GM21825 (cell line): ENCODE results near the gene ERLEC1.
"Not testable (repeated sequence)": the region's sequence is repeated elsewhere in the genome, so short reads cannot be mapped to it uniquely, and the experiment has no call there.

Source experiments
- ATAC-seq: cut with Tn5 transposase; IDR thresholded peaks from one replicate; pipeline ENCODE4 v1.9.1; 2021; ENCODE audit warnings: mild to moderate bottlenecking, moderate library complexity; ENCODE audit not compliant: unreplicated experiment

The ERLEC1 gene

DNA sequence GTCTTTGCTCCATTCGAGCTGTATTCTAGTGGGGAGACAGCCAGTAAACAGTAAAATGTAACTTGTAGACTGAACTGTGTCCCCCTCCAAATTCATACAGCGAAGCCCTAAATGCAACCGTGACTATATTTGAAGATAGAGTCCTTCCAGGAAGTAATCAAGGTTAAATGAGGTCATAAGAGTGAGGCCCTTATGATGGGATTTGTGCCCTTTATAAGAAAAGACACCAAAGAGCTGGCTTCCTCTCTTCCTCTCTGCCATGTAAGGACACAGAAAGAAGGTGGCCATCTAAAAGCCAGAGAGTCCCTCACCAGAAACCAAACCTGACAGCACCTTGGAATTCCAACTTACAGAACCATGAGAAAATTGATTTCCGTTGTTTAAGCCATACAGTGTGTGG lies 41.5 kb downstream of the ERLEC1 start:
- ATAC-seq = no peak

DNA sequence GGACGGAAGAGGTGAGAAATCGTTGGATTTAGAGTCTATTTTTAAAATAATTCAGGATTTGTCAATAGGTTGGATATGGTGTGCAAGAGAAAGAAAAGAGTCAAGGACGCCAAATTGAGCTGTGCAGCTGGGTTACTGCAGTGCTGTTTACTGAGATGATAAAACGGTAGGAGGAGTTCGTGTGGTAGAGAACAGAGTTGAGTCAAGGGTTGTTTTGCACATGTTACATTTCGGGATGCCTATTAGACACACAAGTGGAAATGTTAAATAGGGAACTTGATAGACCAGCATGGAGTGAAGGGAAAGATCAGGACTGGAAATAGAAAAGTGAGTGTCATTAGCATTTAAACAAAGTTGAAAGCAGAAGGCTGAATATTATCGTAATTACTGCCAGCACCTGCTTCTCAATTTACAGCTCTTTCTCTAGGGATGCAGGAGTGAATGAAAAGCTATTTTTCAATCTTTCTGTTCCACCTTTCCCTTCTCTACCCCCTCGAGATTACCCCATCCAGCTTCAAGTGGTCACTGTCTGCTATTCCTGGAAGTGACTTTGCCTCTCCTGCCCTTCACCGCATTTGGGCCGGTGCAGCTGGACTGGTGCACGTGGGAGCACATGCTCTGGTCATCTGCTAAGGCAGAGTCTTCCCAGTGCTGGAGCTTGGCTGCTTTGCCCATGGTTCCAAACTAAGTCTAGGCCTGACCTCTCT lies 42.6 kb downstream of the ERLEC1 start:
- ATAC-seq = no peak

GRCh38 chr2:53829980-53830290 lies 43.1 kb downstream of the ERLEC1 start:
- ATAC-seq = not testable (repeated sequence)

GRCh38 chr2:53840580-53840979 lies 53.7 kb downstream of the ERLEC1 start:
- no peak for ATAC-seq

DNA sequence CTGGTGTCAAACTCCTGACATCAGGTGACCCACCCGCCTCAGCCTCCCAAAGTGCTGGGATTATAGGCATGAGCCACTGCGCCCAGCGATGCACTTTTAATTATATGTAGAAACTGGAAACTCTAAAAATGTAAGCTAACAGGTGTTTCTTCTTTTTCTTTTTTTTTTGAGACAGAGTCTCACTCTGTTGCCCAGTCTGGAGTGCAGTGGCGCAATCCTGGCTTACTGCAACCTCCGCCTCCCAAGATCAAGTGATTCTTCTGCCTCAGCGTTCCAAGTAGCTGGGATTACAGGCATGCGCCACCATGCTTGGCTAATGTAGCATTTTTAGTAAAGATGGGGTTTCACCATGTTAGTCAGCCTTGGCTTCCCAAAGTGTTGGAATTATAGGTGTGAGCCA lies 54.8 kb downstream of the ERLEC1 start:
- ATAC-seq = not testable (repeated sequence)

GRCh38 chr2:53842891-53843290 lies 56.0 kb downstream of the ERLEC1 start:
- no peak for ATAC-seq

GRCh38 chr2:53843595-53843994 lies 56.8 kb downstream of the ERLEC1 start:
- no peak for ATAC-seq

GRCh38 chr2:53848062-53848461 lies 61.2 kb downstream of the ERLEC1 start:
- ATAC-seq = no peak

DNA sequence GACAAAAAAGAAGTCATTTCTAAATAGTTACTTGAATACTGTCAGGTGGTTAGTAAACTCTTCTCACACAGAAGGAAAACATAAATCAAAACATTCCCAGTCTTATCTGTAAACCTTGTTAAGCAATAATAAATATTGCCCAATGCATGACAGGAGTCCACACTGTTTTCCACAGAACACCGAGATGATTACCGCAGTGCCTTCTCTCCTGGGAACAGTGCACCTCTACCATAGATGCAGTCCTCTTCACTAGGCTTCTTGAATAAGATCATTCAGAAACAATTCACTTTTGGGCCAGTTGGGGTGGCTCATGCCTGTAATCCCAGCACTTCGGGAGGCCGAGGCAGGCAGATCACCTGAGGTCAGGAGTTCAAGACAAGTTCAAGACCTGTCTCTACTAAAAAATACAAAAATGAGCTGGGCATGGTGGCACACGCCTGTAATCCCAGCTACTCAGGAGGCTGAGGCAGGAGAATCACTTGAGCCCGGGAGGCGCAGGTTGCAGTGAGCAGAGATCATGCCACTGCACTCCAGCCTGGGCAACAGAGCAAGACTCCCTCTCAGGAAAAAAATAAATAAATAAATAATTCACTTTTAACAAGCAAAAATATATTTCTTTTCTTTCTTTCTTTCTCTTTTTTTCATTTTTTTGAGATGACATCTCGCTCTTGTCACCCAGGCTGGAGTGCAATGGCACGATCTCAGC lies 64.4 kb downstream of the ERLEC1 start:
- ATAC-seq = not testable (repeated sequence)

- ATAC-seq = no peak
Observed at GRCh38 chr2:53852532-53852931, 65.7 kb downstream of the ERLEC1 start.

DNA sequence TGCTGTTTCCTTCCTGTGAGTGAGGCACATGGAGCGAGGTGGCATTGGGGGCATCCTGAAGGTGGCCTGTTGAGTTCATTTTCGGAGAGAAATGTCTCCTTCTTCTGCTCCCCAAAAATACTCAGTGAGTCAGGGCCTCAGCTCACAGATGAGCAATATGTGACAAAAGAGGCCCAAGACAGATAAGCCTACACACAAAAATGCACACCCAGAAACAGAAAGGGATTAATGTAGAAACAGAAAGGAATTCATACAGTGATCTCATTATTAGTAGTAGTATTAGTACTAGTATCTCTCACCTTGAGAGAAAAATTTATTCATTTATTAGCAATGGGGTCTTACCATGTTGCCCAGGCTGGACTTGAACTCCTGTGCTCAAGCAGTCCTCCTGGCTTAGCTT lies 67.8 kb downstream of the ERLEC1 start:
- no peak for ATAC-seq

DNA sequence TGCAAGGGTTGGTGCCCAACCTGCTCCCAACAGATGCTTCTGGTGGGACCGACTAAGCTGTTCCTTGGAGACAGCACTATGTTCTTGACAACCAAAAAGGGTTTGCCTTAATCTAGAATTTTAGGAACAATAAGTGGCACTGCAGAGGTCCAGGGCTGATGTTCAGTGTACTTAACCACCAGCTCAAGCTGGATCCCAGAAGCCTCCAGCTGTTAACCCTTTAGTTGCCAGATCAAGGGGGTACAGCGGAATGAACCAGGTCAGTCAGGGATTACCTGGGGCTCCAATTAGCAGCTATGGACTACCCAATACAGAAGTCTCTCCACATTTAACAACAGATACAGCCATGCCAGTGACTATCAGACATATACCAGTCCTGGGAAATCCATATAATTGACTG lies 69.4 kb downstream of the ERLEC1 start:
- ATAC-seq = no peak

DNA sequence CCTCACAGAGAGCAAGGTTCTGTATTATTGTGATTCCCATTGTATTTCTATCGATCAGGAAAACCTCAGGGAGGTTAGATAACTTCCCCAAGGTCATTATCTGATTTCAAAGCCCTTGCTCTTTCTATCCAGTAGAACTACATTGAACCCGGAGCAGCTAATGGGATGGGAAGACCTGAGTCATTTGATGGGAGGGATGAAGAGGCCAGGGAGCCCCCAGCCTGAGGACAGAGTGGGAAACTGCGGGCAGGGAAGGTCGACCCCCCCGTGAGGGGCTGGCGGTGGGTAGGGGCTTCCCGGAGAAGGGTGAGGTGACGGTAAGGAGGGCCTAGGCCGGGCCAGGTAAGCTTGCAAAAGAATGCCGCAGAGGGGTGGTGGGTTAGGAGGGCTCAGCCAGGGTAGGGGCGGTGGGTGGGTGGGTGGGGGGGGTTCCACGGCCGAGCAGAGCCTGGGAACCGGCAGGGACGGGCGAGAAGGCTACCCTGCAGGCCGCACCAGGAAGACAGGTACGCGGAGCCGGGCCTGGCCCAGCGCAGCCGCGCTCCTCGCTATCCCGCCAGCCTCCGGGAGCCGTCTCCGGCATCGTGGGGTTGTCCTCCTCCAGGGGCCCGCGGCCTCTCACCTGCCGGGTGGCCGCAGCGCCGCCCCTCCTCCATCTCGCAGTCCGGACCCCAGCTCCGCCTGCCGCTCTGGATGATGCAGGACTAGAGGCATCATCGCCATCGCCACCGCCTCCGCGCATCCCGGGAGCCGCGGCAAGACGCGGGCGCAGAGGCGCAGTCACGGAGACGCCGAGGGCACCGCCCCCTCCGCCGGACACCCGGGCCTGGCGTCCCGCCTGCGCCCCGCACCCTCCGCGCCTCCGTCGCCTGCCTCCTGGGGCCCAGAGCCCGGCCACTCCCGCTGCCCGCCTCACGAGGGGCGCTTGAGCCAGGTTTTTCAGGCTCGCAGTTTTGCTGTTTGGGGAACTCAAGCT lies 72.7 kb downstream of the ERLEC1 start, which contains the start of gene GPR75:
Gene GPR75, minus strand, starts transcription at position 762 of the 976 bp plus-strand sequence. CDS start 5,211 bp downstream, outside the sequence.
- no peak for ATAC-seq

GRCh38 chr2:53861824-53862223 lies 75.0 kb downstream of the ERLEC1 start:
- no peak for ATAC-seq

- no peak for ATAC-seq
Observed at GRCh38 chr2:53863538-53864227, 76.8 kb downstream of the ERLEC1 start.

DNA sequence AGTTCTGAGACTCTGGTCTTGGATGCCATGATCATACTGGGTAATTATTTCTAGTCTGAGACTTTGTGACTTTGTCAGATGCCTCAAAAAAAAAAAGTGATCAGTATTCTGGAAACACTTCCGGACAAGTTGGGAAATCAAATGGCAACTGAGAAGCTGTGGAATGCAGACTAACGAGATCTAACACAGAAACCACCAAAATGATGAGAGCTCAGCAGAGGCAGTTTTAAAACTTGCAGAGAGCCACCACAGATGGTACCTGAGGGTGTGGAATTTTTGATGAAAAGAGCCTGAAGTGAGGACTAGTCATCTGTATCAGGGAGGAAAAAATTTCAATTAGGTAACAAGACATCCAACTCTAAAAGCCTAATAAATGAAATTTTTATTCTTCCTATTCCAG lies 78.4 kb downstream of the ERLEC1 start:
- no peak for ATAC-seq

DNA sequence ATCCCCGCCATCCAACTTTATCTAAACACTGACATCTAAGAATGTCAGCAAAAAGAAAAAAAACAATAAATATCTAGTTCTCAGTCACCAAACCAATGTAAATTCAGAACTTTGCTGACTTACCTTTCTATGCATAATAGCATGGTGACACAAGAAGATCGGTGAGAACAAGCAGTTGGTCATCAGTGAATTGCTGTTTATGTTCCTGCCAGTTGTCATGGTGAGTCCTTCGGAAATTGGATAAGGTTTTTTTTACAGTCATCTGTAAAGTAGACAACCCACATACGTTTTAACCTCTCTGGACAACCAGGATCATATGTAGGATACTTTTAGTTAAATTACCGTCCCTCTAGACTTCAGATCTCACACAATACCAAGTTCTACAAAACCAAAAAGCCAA lies 79.1 kb downstream of the ERLEC1 start:
- no peak for ATAC-seq

GRCh38 chr2:53867169-53867568 lies 80.3 kb downstream of the ERLEC1 start:
- ATAC-seq = no peak

DNA sequence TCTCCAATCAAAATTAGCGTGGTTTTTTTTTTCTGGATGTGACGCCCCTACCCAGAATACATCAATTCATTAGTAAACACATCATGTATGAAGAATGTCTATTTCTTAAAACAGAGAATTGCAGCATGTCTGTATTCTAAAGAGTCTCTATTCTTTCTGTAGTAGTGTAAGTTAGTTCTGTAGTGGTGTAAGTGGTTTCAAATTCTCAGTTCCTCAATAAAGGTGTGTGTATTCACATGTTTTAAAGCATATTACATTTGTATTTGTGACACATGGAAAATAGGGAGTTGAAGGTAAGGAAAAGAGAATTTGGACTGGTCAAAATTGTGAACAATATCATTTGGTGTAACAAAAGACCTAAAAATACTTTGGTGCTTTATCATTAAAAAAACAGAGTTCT lies 80.9 kb downstream of the ERLEC1 start:
- no peak for ATAC-seq
